Progenitor cell of endocrine pancreas (in vitro differentiated cells): Measurements from ENCODE around the gene ART4. TPM values are rescaled to one million over a fixed set of nuclear protein-coding genes. Genes with fewer than 3 reads are reported as not detected.

ENCODE experiments used
- DNase-seq: peaks from one replicate; pipeline ENCODE4 v3.0.0; 2021; ENCODE audit warnings: low spot score; ENCODE audit not compliant: unreplicated experiment
- H3K27ac Mint-ChIP-seq: 2 replicates; pipeline ENCODE4 v1.8.0; 2021; ENCODE audit warnings: mild to moderate bottlenecking, moderate library complexity, mixed read lengths
- H3K27me3 Mint-ChIP-seq: 2 replicates; pipeline ENCODE4 v1.8.0; 2021; ENCODE audit warnings: mixed read lengths
- H3K36me3 Mint-ChIP-seq: 2 replicates; pipeline ENCODE4 v1.8.0; 2022; ENCODE audit warnings: mixed read lengths; ENCODE audit not compliant: insufficient read depth
- H3K4me1 Mint-ChIP-seq: 2 replicates; pipeline ENCODE4 v1.8.0; 2021; ENCODE audit warnings: low read depth, mixed read lengths
- H3K4me3 Mint-ChIP-seq: 2 replicates; pipeline ENCODE4 v1.8.0; 2021; ENCODE audit warnings: low read depth, mild to moderate bottlenecking, moderate library complexity, mixed read lengths
- H3K9me3 Mint-ChIP-seq: 2 replicates; pipeline ENCODE4 v1.8.0; 2021; ENCODE audit warnings: low read depth, mixed read lengths
- CTCF ChIP-seq: fragments of 200-600 bp; sonication (generic); IDR thresholded peaks from one replicate; pipeline ENCODE4 v1.5.0; 2021; ENCODE audit warnings: antibody characterized with exemption, mild to moderate bottlenecking; ENCODE audit not compliant: unreplicated experiment
- long read RNA-seq: library from polyadenylated mRNA; unstranded; transcript quantifications from one replicate; pipeline ENCODE4 v2.0.0, GENCODE V29; 2020
- total RNA-seq: library from RNA; stranded (reverse); gene quantifications from 2 replicates; pipeline ENCODE4 v1.2.1, GENCODE V29; 2021

The ART4 gene
- total RNA-seq = 0.18 and 0.29 TPM in 2 replicates
- long read RNA-seq = 0 reads

- no peaks in the 10 kb centered on the region for H3K9me3 Mint-ChIP-seq
- no peak for DNase-seq
- no peak within 1 kb of the TSS for H3K4me3 Mint-ChIP-seq
- no peak within 1 kb of the TSS for H3K27ac Mint-ChIP-seq
- no peaks in the 10 kb centered on the region for H3K36me3 Mint-ChIP-seq
- H3K4me1 Mint-ChIP-seq = peaks cover 31% of the 10 kb centered on the region
- no peaks in the 10 kb centered on the region for H3K27me3 Mint-ChIP-seq
- no peak for TF ChIP-seq CTCF
These were observed at the start of gene ART4 for GRCh38 chr12:14843425-14843887. ART4 (minus strand) TSS chr12:14843526; CDS start chr12:14843113, 413 bp downstream.

GRCh38 chr12:14892726-14893505, 49.6 kb upstream of the ART4 start:
- H3K27me3 Mint-ChIP-seq = no peaks in the 10 kb centered on the region
- no peaks in the 10 kb centered on the region for H3K36me3 Mint-ChIP-seq
- no peaks in the 10 kb centered on the region for H3K9me3 Mint-ChIP-seq
- H3K4me1 Mint-ChIP-seq = peaks cover 10% of the 10 kb centered on the region
- DNase-seq = no peak
- H3K4me3 Mint-ChIP-seq = no peak overlapping the region
- peak overlapping the region; percentile 15 for H3K27ac Mint-ChIP-seq
- TF ChIP-seq CTCF = no peak

GRCh38 chr12:14890701-14891100, 47.4 kb upstream of the ART4 start:
- peaks cover 12% of the 10 kb centered on the region for H3K4me1 Mint-ChIP-seq
- no peak for TF ChIP-seq CTCF
- no peaks in the 10 kb centered on the region for H3K27me3 Mint-ChIP-seq
- H3K36me3 Mint-ChIP-seq = no peaks in the 10 kb centered on the region
- no peak overlapping the region for H3K27ac Mint-ChIP-seq
- no peak overlapping the region for H3K4me3 Mint-ChIP-seq
- no peaks in the 10 kb centered on the region for H3K9me3 Mint-ChIP-seq
- no peak for DNase-seq

- peaks cover 1% of the 10 kb centered on the region for H3K4me1 Mint-ChIP-seq
- H3K27me3 Mint-ChIP-seq = peaks cover 4% of the 10 kb centered on the region
- H3K27ac Mint-ChIP-seq = no peak overlapping the region
- no peak for DNase-seq
- no peaks in the 10 kb centered on the region for H3K9me3 Mint-ChIP-seq
- H3K36me3 Mint-ChIP-seq = no peaks in the 10 kb centered on the region
- no peak overlapping the region for H3K4me3 Mint-ChIP-seq
- TF ChIP-seq CTCF = no peak
These were observed 42.9 kb upstream of the ART4 start for GRCh38 chr12:14886271-14886670.

GRCh38 chr12:14885718-14886221, 42.4 kb upstream of the ART4 start, which contains the start of gene MGP:
MGP (minus strand) TSS chr12:14885854; CDS start chr12:14885791, 63 bp downstream.
- H3K9me3 Mint-ChIP-seq = no peaks in the 10 kb centered on the region
- H3K4me3 Mint-ChIP-seq = no peak within 1 kb of the TSS
- no peak for TF ChIP-seq CTCF
- no peaks in the 10 kb centered on the region for H3K36me3 Mint-ChIP-seq
- no peak within 1 kb of the TSS for H3K27ac Mint-ChIP-seq
- peaks cover 4% of the 10 kb centered on the region for H3K27me3 Mint-ChIP-seq
- peaks cover 1% of the 10 kb centered on the region for H3K4me1 Mint-ChIP-seq
- DNase-seq = no peak
